ENCODE data around the gene LTBP1. TPM values are rescaled to one million over a fixed set of nuclear protein-coding genes. Genes with fewer than 3 reads are reported as not detected.

The LTBP1 gene
- total RNA-seq, 1 experiment from 2014 or later, result 13.9 TPM

DNA sequence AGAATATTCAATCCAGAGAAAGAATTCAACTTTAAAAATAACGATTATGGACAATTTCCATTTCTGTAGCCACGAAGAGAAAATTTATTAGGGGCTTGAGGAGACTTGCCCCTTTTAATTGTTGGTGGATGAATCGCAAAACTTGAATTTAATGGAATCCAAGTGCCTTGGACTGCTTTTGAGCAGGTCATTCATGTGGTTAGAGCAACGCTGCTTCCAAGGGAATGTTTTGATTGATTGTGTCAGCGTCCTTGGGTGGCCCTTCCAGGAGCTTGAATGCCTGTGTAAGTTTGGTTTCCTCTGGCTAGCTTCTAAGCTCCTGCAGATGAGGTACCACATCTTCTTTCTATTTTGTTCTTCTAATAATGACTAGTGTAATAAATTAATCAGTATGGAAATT is 213.4 kb downstream of the LTBP1 start:
- intact Hi-C loops (cut with micrococcal nuclease; ENCODE audit: unreplicated experiment), result no loop called here
- TF ChIP-seq, protein P1, sequence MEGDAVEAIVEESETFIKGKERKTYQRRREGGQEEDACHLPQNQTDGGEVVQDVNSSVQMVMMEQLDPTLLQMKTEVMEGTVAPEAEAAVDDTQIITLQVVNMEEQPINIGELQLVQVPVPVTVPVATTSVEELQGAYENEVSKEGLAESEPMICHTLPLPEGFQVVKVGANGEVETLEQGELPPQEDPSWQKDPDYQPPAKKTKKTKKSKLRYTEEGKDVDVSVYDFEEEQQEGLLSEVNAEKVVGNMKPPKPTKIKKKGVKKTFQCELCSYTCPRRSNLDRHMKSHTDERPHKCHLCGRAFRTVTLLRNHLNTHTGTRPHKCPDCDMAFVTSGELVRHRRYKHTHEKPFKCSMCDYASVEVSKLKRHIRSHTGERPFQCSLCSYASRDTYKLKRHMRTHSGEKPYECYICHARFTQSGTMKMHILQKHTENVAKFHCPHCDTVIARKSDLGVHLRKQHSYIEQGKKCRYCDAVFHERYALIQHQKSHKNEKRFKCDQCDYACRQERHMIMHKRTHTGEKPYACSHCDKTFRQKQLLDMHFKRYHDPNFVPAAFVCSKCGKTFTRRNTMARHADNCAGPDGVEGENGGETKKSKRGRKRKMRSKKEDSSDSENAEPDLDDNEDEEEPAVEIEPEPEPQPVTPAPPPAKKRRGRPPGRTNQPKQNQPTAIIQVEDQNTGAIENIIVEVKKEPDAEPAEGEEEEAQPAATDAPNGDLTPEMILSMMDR (IDR thresholded peaks at IDR 0.05; ENCODE audit: unreplicated experiment), result no peak
- Mint-ChIP-seq H3K27me3 (ENCODE audit: unreplicated experiment) (no peaks in the 10 kb centered on the region), H3K27ac (ENCODE audit: unreplicated experiment) (no peak overlapping the region), H3K4me3 (ENCODE audit: low read depth, unreplicated experiment) (no peak overlapping the region), H3K36me3 (ENCODE audit: insufficient read depth, unreplicated experiment) (no peaks in the 10 kb centered on the region), H3K4me1 (ENCODE audit: low read depth, unreplicated experiment) (peaks cover 7% of the 10 kb centered on the region), H3K9me3 (ENCODE audit: low read depth, unreplicated experiment) (no peaks in the 10 kb centered on the region)
- no TSS peak for BruUV-seq (replicated peaks)
- CTCF ChIA-PET, result no interaction called here
- no peak for DNase-seq

DNA sequence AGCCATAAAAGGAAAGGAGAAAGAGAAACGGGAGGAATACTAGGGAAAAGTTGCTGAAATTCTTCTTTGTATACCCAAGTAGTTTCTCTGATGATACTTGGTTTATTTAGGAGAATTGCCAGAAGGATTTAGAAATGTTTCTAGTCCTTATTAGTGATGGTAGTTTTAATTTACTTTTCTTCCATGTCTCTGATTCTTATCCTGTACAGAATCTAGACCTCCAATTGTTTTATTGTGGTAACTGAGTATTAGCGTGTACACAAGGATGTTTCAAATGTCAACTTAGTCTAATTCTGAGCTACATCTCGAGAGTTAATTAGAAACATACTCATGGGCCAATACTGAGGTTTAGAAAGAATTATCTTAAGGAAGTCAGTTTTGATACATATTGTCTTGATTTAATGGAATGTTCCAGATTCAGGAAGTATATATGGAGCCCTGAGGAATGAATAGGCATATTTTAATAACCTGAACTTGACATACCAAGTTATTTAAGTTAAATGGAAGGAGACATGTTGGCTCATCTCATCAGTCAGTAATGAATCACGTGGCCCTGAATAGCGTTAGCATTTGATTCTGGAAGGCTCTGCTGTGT is 219.6 kb downstream of the LTBP1 start:
- no TSS peak for BruUV-seq (replicated peaks)
- Mint-ChIP-seq H3K27ac (ENCODE audit: unreplicated experiment) (no peak overlapping the region), H3K4me1 (ENCODE audit: low read depth, unreplicated experiment) (no peaks in the 10 kb centered on the region), H3K27me3 (ENCODE audit: unreplicated experiment) (no peaks in the 10 kb centered on the region), H3K4me3 (ENCODE audit: low read depth, unreplicated experiment) (no peak overlapping the region), H3K36me3 (ENCODE audit: insufficient read depth, unreplicated experiment) (no peaks in the 10 kb centered on the region), H3K9me3 (ENCODE audit: low read depth, unreplicated experiment) (no peaks in the 10 kb centered on the region)
- CTCF ChIA-PET, result no interaction called here
- no peak for DNase-seq
- intact Hi-C loops (cut with micrococcal nuclease; ENCODE audit: unreplicated experiment), result no loop called here
- TF ChIP-seq, protein P1 (IDR thresholded peaks at IDR 0.05; ENCODE audit: unreplicated experiment), result no peak

DNA sequence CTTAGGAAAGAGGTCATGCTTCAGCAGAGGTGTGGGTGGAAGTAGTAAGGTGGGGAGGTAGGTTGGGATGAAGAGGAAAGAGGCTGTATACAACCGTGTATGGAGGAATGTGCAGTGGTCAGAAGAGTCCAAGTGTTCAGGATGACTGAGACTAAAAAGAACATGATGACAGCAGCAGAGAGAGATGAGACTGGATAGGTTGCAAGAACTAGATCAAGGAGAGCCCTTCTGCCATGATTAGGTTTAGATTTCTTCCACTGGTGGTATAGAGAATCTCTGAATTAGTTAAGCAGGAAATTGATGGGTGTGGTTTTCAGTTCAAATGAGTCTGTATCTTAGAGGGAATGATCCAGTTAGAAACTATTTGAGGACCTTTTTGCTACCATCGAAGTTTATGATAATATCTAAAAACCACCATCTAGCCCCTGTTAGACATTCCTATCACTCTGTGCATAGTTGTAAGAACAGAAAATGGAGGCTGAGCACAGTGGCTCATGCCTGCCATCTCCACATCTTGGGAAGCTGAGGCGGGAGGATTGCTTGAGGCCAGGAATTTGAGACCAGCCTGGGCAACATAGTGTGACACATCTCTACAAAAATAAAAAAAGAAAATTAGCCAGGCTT is 221.0 kb downstream of the LTBP1 start:
- DNase-seq, result no peak
- BruUV-seq (replicated peaks), result no TSS peak
- TF ChIP-seq, protein P1 (IDR thresholded peaks at IDR 0.05; ENCODE audit: unreplicated experiment), result no peak
- H3K27me3 Mint-ChIP-seq (ENCODE audit: unreplicated experiment), result no peaks in the 10 kb centered on the region
- no peak overlapping the region for H3K4me3 Mint-ChIP-seq (ENCODE audit: low read depth, unreplicated experiment)
- H3K4me1 Mint-ChIP-seq (ENCODE audit: low read depth, unreplicated experiment), result no peaks in the 10 kb centered on the region
- no peaks in the 10 kb centered on the region for H3K36me3 Mint-ChIP-seq (ENCODE audit: insufficient read depth, unreplicated experiment)
- CTCF ChIA-PET, result no interaction called here
- intact Hi-C loops (cut with micrococcal nuclease; ENCODE audit: unreplicated experiment), result no loop called here
- H3K27ac Mint-ChIP-seq (ENCODE audit: unreplicated experiment), result no peak overlapping the region
- no peaks in the 10 kb centered on the region for H3K9me3 Mint-ChIP-seq (ENCODE audit: low read depth, unreplicated experiment)

DNA sequence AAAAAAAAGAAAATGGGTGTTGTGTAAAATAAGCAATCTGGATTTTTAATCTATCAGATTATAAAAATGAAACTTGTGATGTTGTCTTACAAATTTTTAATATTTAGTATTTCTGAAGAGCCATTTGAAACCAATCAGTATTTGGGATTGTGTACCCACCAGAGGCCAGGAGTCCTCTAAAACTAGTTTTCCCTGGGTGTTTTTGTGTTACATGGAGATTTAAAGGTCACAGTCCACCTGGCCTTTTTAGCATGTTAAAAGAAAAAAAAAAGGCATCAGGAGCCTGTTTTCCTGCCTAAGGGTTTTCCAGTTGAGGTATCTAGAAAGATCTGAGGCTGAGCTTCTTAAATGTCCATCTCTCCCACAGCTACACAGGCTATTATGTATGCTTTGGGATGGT is 221.7 kb downstream of the LTBP1 start:
- intact Hi-C loops (cut with micrococcal nuclease; ENCODE audit: unreplicated experiment), result no loop called here
- no peaks in the 10 kb centered on the region for H3K9me3 Mint-ChIP-seq (ENCODE audit: low read depth, unreplicated experiment)
- TF ChIP-seq, protein P1 (IDR thresholded peaks at IDR 0.05; ENCODE audit: unreplicated experiment), result no peak
- H3K27me3 Mint-ChIP-seq (ENCODE audit: unreplicated experiment), result no peaks in the 10 kb centered on the region
- H3K27ac Mint-ChIP-seq (ENCODE audit: unreplicated experiment), result no peak overlapping the region
- no TSS peak for BruUV-seq (replicated peaks)
- DNase-seq, result no peak
- CTCF ChIA-PET, result no interaction called here
- H3K4me3 Mint-ChIP-seq (ENCODE audit: low read depth, unreplicated experiment), result no peak overlapping the region
- no peaks in the 10 kb centered on the region for H3K36me3 Mint-ChIP-seq (ENCODE audit: insufficient read depth, unreplicated experiment)
- H3K4me1 Mint-ChIP-seq (ENCODE audit: low read depth, unreplicated experiment), result no peaks in the 10 kb centered on the region

All from Calu3 (cell line).